Measurements from ENCODE around the gene PITX1. TPM values are rescaled to one million over a fixed set of nuclear protein-coding genes. Genes with fewer than 3 reads are reported as not detected.

Gene PITX1
- total RNA-seq, 3 donors from 2014 or later = 0.15 to 2.1 (median 0.33) TPM

Other genes with a start within 250 kb of the PITX1 start
- 10 to 100 TPM; 33.4 to 44.5 (median 41.6) TPM for gene C5orf24, start 188.3 kb downstream of the PITX1 start, total RNA-seq
- gene TXNDC15, start 159.9 kb downstream of the PITX1 start, total RNA-seq = 10 to 100 TPM; 68.0 to 80.0 (median 74.9) TPM
- gene PCBD2, start 129.1 kb downstream of the PITX1 start, total RNA-seq = 10 to 100 TPM in 1 of 3 donors, 1 to 10 TPM in 2; 6.9 to 11.0 (median 8.8) TPM
- gene CATSPER3, start 66.3 kb downstream of the PITX1 start, total RNA-seq = under 1 TPM in 2 of 3 donors, not detected in 1; 0.32 to 0.44 TPM